Body of pancreas (tissue), 4 donors: ENCODE data around the gene KRTAP4-12. TPM values are rescaled to one million over a fixed set of nuclear protein-coding genes. Genes with fewer than 3 reads are reported as not detected.
"Not testable (repeated sequence)": the region's sequence is repeated elsewhere in the genome, so short reads cannot be mapped to it uniquely, and the experiment has no call there.

Experiments
- ATAC-seq: fragments of 150-250 bp; one replicate; pipeline ENCODE4 v1.9.1; 2016
- DNase-seq, 4 donors: peaks; one replicate each; pipeline ENCODE4 v3.0.0-alpha.2; 2019
- H3K27ac ChIP-seq, 4 donors: fragments of 200-600 bp; sonication (generic); 1 replicate in 3 of 4; 2 replicates in 1 of 4; pipeline versions ENCODE4 v1.5.1 to v1.6.1; 2016 to 2019; ENCODE audit warnings: mild to moderate bottlenecking in 1 of 4, mixed read lengths in 1 of 4, moderate library complexity in 1 of 4
- H3K27me3 ChIP-seq, 2 donors: fragments of 200-600 bp; sonication (generic); one replicate each; pipeline ENCODE4 v1.6.0; 2016; ENCODE audit warnings: mild to moderate bottlenecking in 1 of 2
- H3K36me3 ChIP-seq, 2 donors: fragments of 200-600 bp; sonication (generic); replicated peaks in 1 of 2; 2 replicates each; pipeline ENCODE4 v1.5.1; 2016; ENCODE audit warnings: low read depth in 2 of 2; ENCODE audit not compliant: insufficient read depth in 1 of 2
- H3K4me1 ChIP-seq: fragments of 200-600 bp; sonication (generic); one replicate; pipeline ENCODE4 v1.6.0; 2016
- H3K4me3 ChIP-seq, 2 donors: fragments of 200-600 bp; sonication (generic); 1 replicate in 1 of 2; 2 replicates in 1 of 2; pipeline ENCODE4 v1.5.1; 2016 to 2019
- H3K9me3 ChIP-seq, 3 donors: fragments of 200-600 bp; sonication (generic); 1 replicate in 2 of 3; 2 replicates in 1 of 3; pipeline ENCODE4 v1.5.1; 2016
- CTCF ChIP-seq, 7 experiments: fragments of 450-650 bp in 4 of 7; fragments of 200-600 bp in 3 of 7; sonication (generic) in 3 of 7; IDR thresholded peaks; one replicate each; pipeline ENCODE4 v1.5.1; 2016 to 2019; ENCODE audit warnings: antibody characterized with exemption in 7 of 7
- POLR2A ChIP-seq, 3 donors: fragments of 450-650 bp; IDR thresholded peaks; one replicate each; pipeline ENCODE4 v1.6.1; 2016; ENCODE audit warnings: antibody characterized with exemption in 3 of 3, mild to moderate bottlenecking in 2 of 3
- WGBS, 2 donors: methylation state at CpG; one replicate each; pipeline ENCODE4 v1.1.5; 2017; 5-methylcytosine and 5-hydroxymethylcytosine counted together
- intact Hi-C: fragments of 100-400 bp; cut with DNase I; formaldehyde crosslinking; loops from one replicate; pipeline ENCODE4 v1.15.1; 2023
- total RNA-seq, 2 donors: library from RNA; depleted of rRNA; stranded (reverse); fragments of >200 nt; gene quantifications; one replicate each; pipeline ENCODE4 v1.1.0, GENCODE V29; 2016

Gene KRTAP4-12
- total RNA-seq, 2 donors from 2014 or later, result not detected

- H3K4me3 ChIP-seq, ATAC-seq, H3K9me3 ChIP-seq, DNase-seq, H3K27ac ChIP-seq, H3K36me3 ChIP-seq, intact Hi-C loops, H3K27me3 ChIP-seq, H3K4me1 ChIP-seq: not testable (repeated sequence)
- 59% methylated on average over 2 of the region's 2 CpGs for WGBS, 2 donors
These were observed 40.6 kb downstream of the KRTAP4-12 start for GRCh38 chr17:41083427-41083826.

GRCh38 chr17:41082626-41083025 is 41.4 kb downstream of the KRTAP4-12 start:
- Histone ChIP-seq H3K36me3 (no peaks in the 10 kb centered on the region), H3K4me3 (no peak overlapping the region), H3K4me1 (no peaks in the 10 kb centered on the region), H3K27ac (no peak overlapping the region), H3K27me3 (no peaks in the 10 kb centered on the region), H3K9me3 (no peaks in the 10 kb centered on the region)
- intact Hi-C loops, result no loop called here
- 28 to 42% methylated on average over 4 of the region's 4 CpGs for WGBS, 2 donors
- DNase-seq (no peak), ATAC-seq (no peak)
- TF ChIP-seq CTCF (IDR thresholded peaks at IDR 0.05) (no peak), POLR2A (IDR thresholded peaks at IDR 0.05) (no peak)

- no peaks in the 10 kb centered on the region for H3K36me3 ChIP-seq
- no peak overlapping the region for H3K4me3 ChIP-seq
- intact Hi-C loops, result no loop called here
- H3K4me1 ChIP-seq, result no peaks in the 10 kb centered on the region
- no peak overlapping the region for H3K27ac ChIP-seq
- DNase-seq, result no peak
- H3K27me3 ChIP-seq, result no peaks in the 10 kb centered on the region
- ATAC-seq, result no peak
- TF ChIP-seq POLR2A (IDR thresholded peaks at IDR 0.05) (no peak), CTCF (IDR thresholded peaks at IDR 0.05) (no peak)
- H3K9me3 ChIP-seq, result no peaks in the 10 kb centered on the region
These were observed 47.2 kb downstream of the KRTAP4-12 start for GRCh38 chr17:41076788-41077187.

- no peak for DNase-seq
- no peak for ATAC-seq
- 91 to 92% methylated on average over 2 of the region's 2 CpGs for WGBS, 2 donors
- H3K36me3 ChIP-seq, result no peaks in the 10 kb centered on the region
- TF ChIP-seq CTCF (IDR thresholded peaks at IDR 0.05), result no peak
- H3K27ac ChIP-seq, result no peak overlapping the region
- intact Hi-C loops, result no loop called here
- no peaks in the 10 kb centered on the region for H3K27me3 ChIP-seq
- no peaks in the 10 kb centered on the region for H3K4me1 ChIP-seq
- H3K4me3 ChIP-seq, result no peak overlapping the region
- no peaks in the 10 kb centered on the region for H3K9me3 ChIP-seq
These were observed 50.3 kb downstream of the KRTAP4-12 start for GRCh38 chr17:41073676-41074075.

Other genes starting within 250 kb of the KRTAP4-12 start
- not detected for gene KRT20, start 238.9 kb downstream of the KRTAP4-12 start, total RNA-seq
- gene KRT23, start 186.5 kb downstream of the KRTAP4-12 start, total RNA-seq, result 1 to 10 TPM; 2.3 to 9.6 TPM
- not detected for gene KRT39, start 157.2 kb downstream of the KRTAP4-12 start, total RNA-seq
- 1 to 10 TPM in 1 of 2 donors, not detected in 1; 1.6 TPM for gene KRT40, start 139.9 kb downstream of the KRTAP4-12 start, total RNA-seq
- not detected for gene KRTAP3-3, start 130.0 kb downstream of the KRTAP4-12 start, total RNA-seq
- gene KRTAP3-2, start 124.3 kb downstream of the KRTAP4-12 start, total RNA-seq, result not detected
- gene KRTAP3-1, start 115.1 kb downstream of the KRTAP4-12 start, total RNA-seq, result not detected
- gene KRTAP1-5, start 97.0 kb downstream of the KRTAP4-12 start, total RNA-seq, result not detected
- not detected for gene KRTAP1-4, start 94.0 kb downstream of the KRTAP4-12 start, total RNA-seq
- gene KRTAP1-3, start 89.3 kb downstream of the KRTAP4-12 start, total RNA-seq, result not detected
- not detected for gene KRTAP1-1, start 82.7 kb downstream of the KRTAP4-12 start, total RNA-seq
- gene KRTAP2-1, start 76.9 kb downstream of the KRTAP4-12 start, total RNA-seq, result not detected
- not detected for gene KRTAP2-2, start 69.0 kb downstream of the KRTAP4-12 start, total RNA-seq
- not detected for gene KRTAP2-3, start 64.1 kb downstream of the KRTAP4-12 start, total RNA-seq
- gene KRTAP2-4, start 58.3 kb downstream of the KRTAP4-12 start, total RNA-seq, result not detected
- gene KRTAP4-7, start 40.0 kb downstream of the KRTAP4-12 start, total RNA-seq, result not detected
- not detected for gene KRTAP4-8, start 26.0 kb downstream of the KRTAP4-12 start, total RNA-seq
- not detected for gene KRTAP4-16, start 22.0 kb downstream of the KRTAP4-12 start, total RNA-seq
- not detected for gene KRTAP4-9, start 18.8 kb downstream of the KRTAP4-12 start, total RNA-seq
- not detected for gene KRTAP4-11, start 5.8 kb downstream of the KRTAP4-12 start, total RNA-seq
- not detected for gene KRTAP4-6, start 16.4 kb upstream of the KRTAP4-12 start, total RNA-seq
- gene KRTAP4-5, start 25.6 kb upstream of the KRTAP4-12 start, total RNA-seq, result not detected
- not detected for gene KRTAP4-4, start 36.6 kb upstream of the KRTAP4-12 start, total RNA-seq
- not detected for gene KRTAP4-3, start 44.0 kb upstream of the KRTAP4-12 start, total RNA-seq
- gene KRTAP4-2, start 54.0 kb upstream of the KRTAP4-12 start, total RNA-seq, result not detected
- gene KRTAP4-1, start 60.7 kb upstream of the KRTAP4-12 start, total RNA-seq, result not detected
- not detected for gene KRTAP9-1, start 65.7 kb upstream of the KRTAP4-12 start, total RNA-seq
- not detected for gene KRTAP9-2, start 102.5 kb upstream of the KRTAP4-12 start, total RNA-seq
- not detected for gene KRTAP9-3, start 108.3 kb upstream of the KRTAP4-12 start, total RNA-seq
- gene KRTAP9-8, start 113.8 kb upstream of the KRTAP4-12 start, total RNA-seq, result not detected
- gene KRTAP9-4, start 125.5 kb upstream of the KRTAP4-12 start, total RNA-seq, result not detected
- not detected for gene KRTAP9-9, start 131.2 kb upstream of the KRTAP4-12 start, total RNA-seq
- not detected for gene KRTAP9-6, start 141.2 kb upstream of the KRTAP4-12 start, total RNA-seq
- gene KRTAP9-7, start 151.5 kb upstream of the KRTAP4-12 start, total RNA-seq, result not detected
- gene KRTAP29-1, start 178.7 kb upstream of the KRTAP4-12 start, total RNA-seq, result not detected
- not detected for gene KRTAP16-1, start 185.1 kb upstream of the KRTAP4-12 start, total RNA-seq
- not detected for gene KRTAP17-1, start 191.5 kb upstream of the KRTAP4-12 start, total RNA-seq
- not detected for gene KRT33A, start 226.6 kb upstream of the KRTAP4-12 start, total RNA-seq
- not detected for gene KRT33B, start 245.6 kb upstream of the KRTAP4-12 start, total RNA-seq